Posterior vena cava (tissue), 2 donors: Measurements from ENCODE around the gene HIPK4. TPM values are rescaled to one million over a fixed set of nuclear protein-coding genes. Genes with fewer than 3 reads are reported as not detected.

Source experiments
- DNase-seq: peaks from one replicate; pipeline ENCODE4 v3.0.0-alpha.2; 2020; ENCODE audit warnings: low spot score
- intact Hi-C, 2 donors: fragments of 100-400 bp; cut with DNase I; formaldehyde crosslinking; loops; one replicate each; pipeline versions ENCODE4 v1.14.1 to v1.14.2; 2022 to 2023
- total RNA-seq, 2 donors: library from RNA; stranded (reverse); fragmentation: NEBNext Ultra II Directional; extraction: Animal tissue kit (Norgen Biotek cat#: 25700); gene quantifications; one replicate each; pipeline ENCODE4 v1.2.1, GENCODE V29; 2021
- donor health status: DM: yes; HTN: yes; CAD: no.
- donor health status: DM: yes; HTN: yes; CAD: no.

The HIPK4 gene
- total RNA-seq, 2 donors from 2014 or later: 0.29 TPM; not detected in 1

GRCh38 chr19:40395956-40396355, 6.0 kb upstream of the HIPK4 start:
- intact Hi-C loops: loop anchor here in 1 of 2 donors (10.0 kb wide), 1 partner anchor 91 kb away; no protein-coding TSS in a partner anchor
- no peak for DNase-seq

- DNase-seq: no peak
- intact Hi-C loops: loop anchor here in 1 of 2 donors (10.0 kb wide), 1 partner anchor 90 kb away; no protein-coding TSS in a partner anchor
Observed at GRCh38 chr19:40394816-40395210, 4.8 kb upstream of the HIPK4 start.

- intact Hi-C loops: loop anchor here in 1 of 2 donors (10.0 kb wide), 1 partner anchor 89 kb away; no protein-coding TSS in a partner anchor
- no peak for DNase-seq
Observed at GRCh38 chr19:40393894-40394815, 4.2 kb upstream of the HIPK4 start.

GRCh38 chr19:40392894-40393517, 3.0 kb upstream of the HIPK4 start:
- intact Hi-C loops: loop anchor here in 1 of 2 donors (10.0 kb wide), 1 partner anchor 88 kb away; no protein-coding TSS in a partner anchor
- DNase-seq: no peak

GRCh38 chr19:40392123-40392522, 2.1 kb upstream of the HIPK4 start:
- intact Hi-C loops: loop anchor here in 1 of 2 donors (10.0 kb wide), 1 partner anchor 87 kb away; no protein-coding TSS in a partner anchor
- no peak for DNase-seq

- no peak for DNase-seq
- intact Hi-C loops: loop anchor here in 1 of 2 donors (10.0 kb wide), 1 partner anchor 85 kb away; no protein-coding TSS in a partner anchor
Observed at GRCh38 chr19:40389404-40390083, 437 bp downstream of the HIPK4 start.

GRCh38 chr19:40388481-40388880, 1.5 kb downstream of the HIPK4 start:
- intact Hi-C loops: no loop called here
- no peak for DNase-seq

- DNase-seq: no peak
- intact Hi-C loops: no loop called here
Observed at GRCh38 chr19:40387155-40387554, 2.8 kb downstream of the HIPK4 start.

- DNase-seq: no peak
- intact Hi-C loops: no loop called here
Observed at GRCh38 chr19:40383668-40384248, 6.2 kb downstream of the HIPK4 start.

- intact Hi-C loops: no loop called here
- no peak for DNase-seq
Observed at GRCh38 chr19:40381321-40381720, 8.7 kb downstream of the HIPK4 start.

GRCh38 chr19:40380199-40381037, 9.6 kb downstream of the HIPK4 start:
- no peak for DNase-seq
- intact Hi-C loops: no loop called here

GRCh38 chr19:40379446-40380198, 10.4 kb downstream of the HIPK4 start:
- intact Hi-C loops: no loop called here
- no peak for DNase-seq

GRCh38 chr19:40378509-40378908, 11.5 kb downstream of the HIPK4 start:
- DNase-seq: no peak
- intact Hi-C loops: no loop called here

GRCh38 chr19:40377876-40378385, 12.1 kb downstream of the HIPK4 start:
- no peak for DNase-seq
- intact Hi-C loops: no loop called here

GRCh38 chr19:40376286-40376862, 13.6 kb downstream of the HIPK4 start:
- no peak for DNase-seq
- intact Hi-C loops: no loop called here

GRCh38 chr19:40374084-40374483, 15.9 kb downstream of the HIPK4 start:
- DNase-seq: no peak
- intact Hi-C loops: no loop called here

- DNase-seq: no peak
- intact Hi-C loops: no loop called here
Observed at GRCh38 chr19:40371802-40372122, 18.2 kb downstream of the HIPK4 start.
